ENCODE data around the gene MTA2.

- TF ChIP-seq POLR2A (IDR thresholded peaks at IDR 0.05): no peak
- no peak for TF ChIP-seq CTCF (IDR thresholded peaks at IDR 0.05)
These were observed 2.2 kb upstream of the MTA2 start for GRCh38 chr11:62603776-62604299.
